T47D (cell line): ENCODE measurements around the gene TLR1.

Experiments
- DNase-seq, 2 experiments: peaks; one replicate each; pipeline versions ENCODE4 v3.0.0 to v3.0.0-alpha.2; 2011 to 2012; ENCODE audit warnings: low read depth in 1 of 2, low spot score in 1 of 2
- JUND ChIP-seq: IDR thresholded peaks from 2 replicates; pipeline ENCODE4 v1.6.1; 2012; ENCODE audit warnings: low read depth
- in situ Hi-C: cut with HindIII; loops from 2 replicates; pipeline ENCODE4 v1.10.0; 2016; ENCODE audit warnings: low sequenced_read_pairs, low pct_unique_long_range_greater_than_20kb

Gene TLR1

DNA sequence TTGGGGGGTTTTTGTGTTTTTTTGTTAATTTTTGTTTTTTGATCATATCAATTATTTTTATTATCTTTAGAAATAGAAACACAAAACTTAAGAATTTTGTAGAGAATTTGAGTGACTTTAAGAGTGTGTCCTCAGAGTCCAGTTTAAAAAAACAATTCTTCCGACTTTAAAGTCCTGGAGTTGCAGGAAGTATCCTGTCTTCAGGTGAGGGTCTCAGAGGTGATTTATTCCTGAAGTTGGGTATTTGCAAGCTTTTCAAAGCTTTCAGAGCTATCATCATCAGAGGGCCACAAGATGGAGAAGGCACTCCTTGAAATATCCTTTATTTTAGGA is 44.8 kb downstream of the TLR1 start:
- DNase-seq: no peak
- in situ Hi-C loops: no loop called here
- TF ChIP-seq JUND: no peak

DNA sequence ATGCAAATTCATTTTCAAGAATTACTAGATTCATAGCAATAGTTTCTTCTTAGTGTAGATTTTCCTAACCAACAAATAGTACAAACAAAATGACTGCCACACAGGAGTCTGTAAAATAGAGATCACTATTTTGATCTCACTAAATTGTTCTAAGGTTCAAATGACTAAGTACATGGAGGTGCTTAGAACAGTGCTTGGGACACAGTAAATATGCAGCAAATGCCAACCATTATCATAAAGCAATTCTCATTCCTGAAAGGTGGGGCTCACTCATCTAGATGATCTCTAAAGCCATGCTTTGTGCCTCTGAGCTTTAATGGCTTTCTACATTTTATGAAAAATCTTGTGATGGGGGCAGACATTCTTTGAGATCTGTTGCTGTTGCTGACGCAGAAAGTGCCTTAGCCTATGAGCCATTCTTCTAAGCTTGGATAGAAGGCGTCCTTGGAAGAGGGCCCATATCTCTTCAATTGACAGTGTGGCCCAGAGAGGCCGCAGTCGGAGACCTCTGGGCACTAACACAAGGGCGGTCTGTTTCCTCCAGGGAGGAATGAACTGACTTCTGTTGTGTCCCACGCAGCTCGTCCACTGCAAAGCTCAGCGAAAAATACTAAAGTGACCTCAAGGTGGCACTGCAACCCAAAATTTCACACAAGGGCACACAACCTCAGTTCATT is 45.3 kb downstream of the TLR1 start:
- no peak for TF ChIP-seq JUND
- DNase-seq: peak; percentile 5 to 20
- in situ Hi-C loops: no loop called here

DNA sequence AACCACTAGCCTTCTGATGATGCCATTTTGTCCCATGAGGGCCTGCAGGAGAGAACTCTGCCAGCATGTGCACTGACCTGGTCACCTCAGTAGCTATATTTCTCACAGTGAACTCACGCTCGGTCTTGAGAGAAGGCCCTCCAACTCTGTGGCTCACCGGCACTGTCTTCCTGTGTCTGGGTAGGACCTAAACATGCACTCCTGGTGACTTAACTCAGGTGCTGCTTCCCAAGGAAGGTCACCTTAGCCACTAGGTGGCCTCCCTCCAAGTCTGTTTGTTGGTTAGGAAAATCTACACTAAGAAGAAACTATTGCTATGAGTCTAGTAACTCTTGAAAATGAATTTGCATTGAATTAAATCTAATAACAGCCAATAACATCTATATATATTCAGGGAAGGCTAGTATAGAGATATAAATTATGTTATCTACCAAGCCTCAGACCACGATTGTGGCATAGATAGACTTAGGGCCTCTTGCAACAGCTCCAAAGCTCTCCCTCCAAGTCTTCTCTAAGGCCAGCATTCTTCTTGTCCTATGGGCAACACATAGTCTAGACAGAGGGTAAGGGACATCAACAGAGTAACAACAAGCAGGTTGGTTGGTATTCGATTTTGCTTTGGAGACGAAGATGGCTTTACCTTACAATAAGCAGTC is 46.5 kb downstream of the TLR1 start:
- DNase-seq: peak; percentile 18 to 66
- in situ Hi-C loops: no loop called here
- no peak for TF ChIP-seq JUND

DNA sequence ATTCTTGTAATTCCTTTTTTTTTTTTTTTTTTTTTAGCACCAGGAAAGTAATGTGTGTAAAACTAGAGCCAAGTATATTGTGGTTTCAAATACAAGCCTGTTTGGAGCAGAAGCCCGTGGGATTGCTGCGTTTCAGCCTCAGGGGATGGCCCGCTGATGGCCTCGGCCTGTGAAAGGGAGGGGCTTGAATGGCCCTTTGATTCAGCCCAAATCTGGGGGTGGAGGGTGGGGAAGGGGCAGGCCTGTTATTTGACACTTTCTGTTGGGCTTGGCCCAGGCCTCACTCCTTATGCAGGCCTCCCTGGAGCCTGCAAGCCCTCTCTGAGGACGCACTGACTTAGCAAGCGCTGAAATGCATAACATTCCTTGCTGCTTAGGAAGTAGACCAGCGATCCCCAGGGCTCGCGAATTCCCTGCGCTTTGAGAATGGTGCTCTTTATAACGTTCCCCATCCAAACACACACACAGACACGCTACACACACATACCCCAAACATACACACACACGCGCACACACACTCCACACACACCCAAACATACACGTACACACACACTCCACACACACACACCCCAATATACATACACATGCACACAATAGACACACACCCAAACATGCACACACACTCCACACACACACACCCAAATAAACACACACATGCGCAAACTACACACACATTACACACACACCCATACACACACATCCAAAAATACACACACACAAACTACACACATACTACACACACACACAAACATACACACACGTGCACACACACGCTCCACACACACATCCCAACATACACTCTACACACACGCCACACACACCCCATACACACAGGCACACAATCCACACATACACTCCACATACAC is 51.4 kb downstream of the TLR1 start:
- no peak for TF ChIP-seq JUND
- in situ Hi-C loops: no loop called here
- DNase-seq: peak in 1 of 2 experiments; percentile 23

DNA sequence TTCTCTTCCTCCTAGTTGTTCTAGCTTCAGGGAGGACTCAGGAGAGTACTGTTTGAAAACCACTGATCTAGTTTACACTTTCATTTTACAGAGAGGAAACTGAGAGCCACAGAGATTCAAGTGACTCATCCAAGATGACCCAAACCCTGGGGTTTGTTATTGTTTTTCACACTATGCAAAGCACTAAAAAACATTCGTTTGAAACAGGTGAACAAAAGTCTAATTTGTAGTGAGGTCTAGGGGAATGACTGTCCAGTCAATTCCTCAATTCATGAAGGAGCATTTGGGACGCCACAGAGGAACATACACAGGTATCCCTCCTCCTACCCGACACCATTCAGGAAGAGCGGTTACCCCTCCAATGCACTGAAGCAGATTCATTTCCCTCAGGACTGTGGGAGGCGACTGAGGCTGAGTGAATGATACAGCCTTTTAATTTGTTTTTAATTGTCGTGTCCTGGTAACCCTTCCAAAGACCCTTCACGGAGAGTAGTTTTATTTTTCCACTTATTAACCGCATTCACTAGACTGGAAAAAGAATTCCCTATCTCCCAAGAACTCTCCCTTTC is 52.1 kb downstream of the TLR1 start:
- no peak for TF ChIP-seq JUND
- DNase-seq: no peak
- in situ Hi-C loops: no loop called here

DNA sequence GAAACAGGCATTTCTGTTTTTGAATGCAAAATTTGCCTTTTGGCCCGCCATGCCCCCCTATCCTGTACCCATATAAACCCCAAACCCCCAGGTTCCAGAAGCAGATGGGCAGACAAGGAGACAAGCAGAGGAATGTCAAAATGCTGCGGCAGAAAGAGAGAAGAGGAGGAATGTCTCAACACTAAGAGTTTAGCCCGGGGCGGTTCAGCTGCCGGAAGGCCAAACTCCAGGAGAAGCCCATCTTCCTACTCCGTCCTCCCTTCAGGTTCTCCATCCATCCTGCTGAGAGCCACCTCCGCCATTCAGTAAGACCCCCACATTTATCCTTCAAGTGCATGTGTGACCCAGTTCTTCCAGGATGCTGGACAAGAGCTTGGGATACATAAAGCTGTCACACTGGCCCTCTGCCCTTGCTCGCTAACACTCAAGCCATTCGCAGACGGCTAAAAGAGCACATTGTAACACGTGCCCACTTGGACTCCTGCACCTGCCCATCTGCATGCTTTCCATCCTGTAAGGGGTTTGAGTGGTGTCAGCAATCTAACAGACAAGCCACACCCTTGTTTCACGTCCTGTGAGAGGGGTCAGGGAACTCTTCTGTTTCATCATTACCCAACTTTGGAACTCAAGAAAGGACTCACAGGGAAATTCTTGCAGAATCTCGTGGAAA is 53.1 kb downstream of the TLR1 start:
- in situ Hi-C loops: no loop called here
- no peak for TF ChIP-seq JUND
- DNase-seq: no peak

DNA sequence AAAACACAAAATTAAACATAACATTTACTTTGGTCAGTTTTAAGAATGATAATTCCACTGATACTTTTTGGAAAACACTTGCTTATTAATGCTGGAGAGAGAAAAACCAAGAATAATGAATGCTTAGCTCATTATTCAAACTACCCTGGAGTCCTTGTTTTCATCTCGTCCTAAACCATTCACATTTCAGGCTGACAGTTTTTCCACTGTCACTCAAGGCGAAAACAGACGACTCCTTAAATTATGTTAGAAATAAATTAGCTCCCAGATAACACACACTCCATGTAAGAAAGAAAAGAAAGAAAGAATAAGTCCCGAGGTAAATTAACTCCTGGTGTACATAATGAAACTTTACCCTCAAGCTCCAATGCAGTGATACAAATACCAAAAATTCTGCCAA is 55.3 kb downstream of the TLR1 start:
- no peak for TF ChIP-seq JUND
- DNase-seq: no peak

DNA sequence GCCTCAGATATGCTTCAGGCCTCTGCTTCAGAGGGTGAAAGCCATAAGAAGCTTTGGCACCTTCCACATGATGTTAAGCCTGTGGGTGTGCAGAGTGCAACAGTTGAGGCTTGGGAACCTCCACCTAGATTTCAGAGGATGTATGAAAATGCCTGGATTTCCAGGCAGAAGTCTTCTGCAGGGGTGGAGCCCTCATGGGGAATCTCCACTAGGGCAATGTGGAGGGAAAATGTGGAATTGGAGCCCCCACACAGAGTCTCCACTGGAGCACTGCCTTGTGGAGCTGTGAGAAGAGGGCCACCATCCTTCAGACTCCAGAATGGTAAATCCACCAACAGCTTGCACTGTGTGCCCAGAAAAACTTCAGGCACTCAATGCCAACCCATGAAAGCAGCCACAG is 57.0 kb downstream of the TLR1 start:
- TF ChIP-seq JUND: no peak
- in situ Hi-C loops: no loop called here
- no peak for DNase-seq

More for the DNA sequence above, 55.3 kb downstream of the TLR1 start:
- in situ Hi-C loops: no loop called here
